Activated T-cell treated with anti-CD3 and anti-CD28 coated beads, Interleukin-2, amount 50 U/mL, for 1 hour (primary cell): ENCODE data around the gene TLR9.
"Not testable (repeated sequence)": the region's sequence is repeated elsewhere in the genome, so short reads cannot be mapped to it uniquely, and the experiment has no call there.

Experiments used
- DNase-seq: peaks from one replicate; pipeline ENCODE4 v3.0.0-alpha.2; 2020

TLR9 gene

DNA sequence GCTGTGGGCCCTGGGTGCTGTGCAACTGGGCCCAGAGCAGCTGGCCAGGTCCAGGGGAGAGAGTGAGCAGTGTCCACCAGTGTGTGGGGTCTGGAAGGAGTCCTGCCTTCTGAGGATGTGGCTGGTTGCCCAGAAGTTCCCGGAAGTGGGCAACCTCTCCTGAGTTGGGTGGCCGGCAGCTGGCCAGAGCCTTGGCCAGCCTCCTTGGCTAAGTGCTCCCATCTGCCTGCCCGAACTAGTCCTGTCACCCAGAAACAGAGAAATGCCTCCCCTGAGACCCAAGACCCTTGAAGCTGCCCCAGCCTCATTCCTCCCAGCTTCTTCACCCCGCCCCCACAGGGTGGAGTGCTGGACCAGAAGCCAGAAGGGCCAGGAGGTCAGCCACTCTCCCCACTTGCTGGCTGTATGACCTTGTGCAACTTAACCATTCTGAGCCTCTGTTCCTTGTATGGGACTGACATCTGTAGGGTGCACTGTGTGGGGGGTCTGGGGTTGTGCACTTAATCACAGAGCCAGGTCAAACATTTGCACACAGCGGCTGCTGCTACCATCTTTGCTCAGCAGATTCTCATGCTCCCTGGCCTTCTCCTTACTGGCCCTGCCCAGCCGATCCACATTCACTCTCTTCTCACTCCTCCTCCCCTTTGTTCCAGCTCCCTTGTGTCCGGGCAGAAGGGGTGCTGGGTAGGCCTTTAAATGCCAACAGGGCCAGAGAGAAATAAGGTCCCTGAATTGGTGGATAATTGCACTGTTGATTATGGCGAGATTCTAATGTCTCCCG, 35.0 kb downstream of the TLR9 start:
- no peak for DNase-seq

DNA sequence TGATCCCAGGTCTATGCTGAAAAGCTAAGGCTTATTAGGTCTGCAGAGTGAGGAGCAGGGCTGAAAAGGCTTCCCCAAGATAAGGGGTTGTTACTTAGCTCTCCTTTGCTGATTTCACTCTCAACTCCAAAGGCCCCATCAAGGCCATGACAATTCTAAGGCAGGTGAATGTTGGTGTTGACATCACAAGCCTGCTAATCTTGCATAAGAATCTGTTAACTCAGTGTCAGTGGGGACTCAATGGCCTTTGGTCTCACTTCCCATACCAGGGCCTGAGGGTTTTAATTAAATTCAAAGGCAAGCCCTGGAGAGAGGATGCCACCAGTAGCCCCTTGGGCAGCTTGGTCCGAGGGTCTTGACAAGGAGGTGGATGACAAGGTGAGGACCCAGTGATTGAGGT, 36.9 kb downstream of the TLR9 start:
- no peak for DNase-seq

DNA sequence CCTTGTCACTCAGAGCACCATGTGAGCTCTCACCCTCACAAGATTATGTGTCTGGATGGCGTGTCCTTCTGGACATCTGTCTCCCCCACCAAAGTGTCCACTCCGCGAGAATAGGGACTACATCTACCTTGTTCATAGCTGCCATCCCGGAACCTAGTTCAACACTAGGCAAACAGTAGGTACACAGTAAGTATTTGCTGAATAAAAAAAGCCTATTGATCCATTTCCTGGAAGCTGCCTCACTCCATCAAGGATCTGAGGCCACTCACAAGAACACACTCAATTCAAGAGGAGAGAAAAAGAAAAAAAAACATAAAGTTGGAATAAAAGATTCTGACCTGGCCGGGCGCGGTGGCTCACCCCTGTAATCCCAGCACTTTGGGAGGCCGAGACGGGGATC, 38.7 kb downstream of the TLR9 start:
- DNase-seq: no peak

DNA sequence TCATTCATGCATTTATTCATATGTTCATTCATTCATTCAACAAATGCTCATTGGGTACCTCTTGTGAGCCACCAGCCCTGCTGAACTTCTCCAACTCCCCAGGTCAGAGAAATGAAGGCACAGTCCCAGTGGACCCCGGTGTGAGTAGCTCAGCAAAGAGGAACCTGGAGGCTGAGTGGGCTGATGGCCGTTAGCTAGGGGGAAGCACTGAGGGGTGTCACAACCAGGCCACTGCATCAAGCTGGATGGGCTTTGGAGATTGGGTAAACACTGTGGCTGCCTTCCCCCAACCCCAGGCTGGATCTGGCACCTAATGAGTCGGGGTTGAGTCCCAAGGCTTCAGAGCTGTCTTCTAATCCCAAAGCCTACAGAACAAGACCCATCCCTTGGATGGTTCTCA, 39.6 kb downstream of the TLR9 start:
- DNase-seq: no peak

DNA sequence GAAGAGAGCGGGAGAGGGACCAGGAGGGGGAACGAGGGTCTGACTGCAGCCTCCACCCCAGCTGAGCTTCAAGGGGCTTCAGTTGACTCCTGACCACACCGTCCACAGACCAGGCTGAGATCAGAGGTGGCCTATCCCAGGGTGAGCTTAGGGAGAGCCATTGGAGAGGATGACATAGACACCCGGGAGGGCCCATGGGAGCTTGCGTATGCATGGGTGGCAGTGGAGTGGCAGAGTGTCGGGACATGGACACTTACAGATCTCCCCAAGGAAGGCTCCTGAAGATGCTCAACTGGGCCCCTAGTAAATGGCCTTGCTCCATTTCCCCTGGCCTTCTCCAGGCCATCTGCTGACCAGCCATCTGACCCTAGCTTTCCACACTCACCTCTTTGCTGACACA, 40.1 kb downstream of the TLR9 start:
- no peak for DNase-seq

DNA sequence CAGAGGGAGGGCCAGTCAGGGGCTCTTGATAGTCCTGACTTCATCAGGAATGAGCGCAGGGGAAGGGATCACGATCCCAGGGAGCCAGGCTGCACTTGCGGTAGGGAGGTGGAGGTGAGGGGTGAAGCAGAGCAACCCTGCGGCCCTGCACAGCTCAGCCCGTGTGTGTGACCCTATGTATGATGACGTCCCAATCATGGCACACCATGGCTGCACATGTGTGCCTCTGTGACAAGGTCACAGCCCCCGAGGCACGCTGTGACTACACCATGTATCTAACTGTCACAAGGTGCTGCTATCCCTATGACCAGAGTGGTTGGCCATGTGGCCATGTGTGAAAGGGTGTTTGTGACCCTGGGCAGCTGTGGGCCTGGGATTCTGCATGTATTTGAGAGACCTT, 40.8 kb downstream of the TLR9 start:
- DNase-seq: no peak

DNA sequence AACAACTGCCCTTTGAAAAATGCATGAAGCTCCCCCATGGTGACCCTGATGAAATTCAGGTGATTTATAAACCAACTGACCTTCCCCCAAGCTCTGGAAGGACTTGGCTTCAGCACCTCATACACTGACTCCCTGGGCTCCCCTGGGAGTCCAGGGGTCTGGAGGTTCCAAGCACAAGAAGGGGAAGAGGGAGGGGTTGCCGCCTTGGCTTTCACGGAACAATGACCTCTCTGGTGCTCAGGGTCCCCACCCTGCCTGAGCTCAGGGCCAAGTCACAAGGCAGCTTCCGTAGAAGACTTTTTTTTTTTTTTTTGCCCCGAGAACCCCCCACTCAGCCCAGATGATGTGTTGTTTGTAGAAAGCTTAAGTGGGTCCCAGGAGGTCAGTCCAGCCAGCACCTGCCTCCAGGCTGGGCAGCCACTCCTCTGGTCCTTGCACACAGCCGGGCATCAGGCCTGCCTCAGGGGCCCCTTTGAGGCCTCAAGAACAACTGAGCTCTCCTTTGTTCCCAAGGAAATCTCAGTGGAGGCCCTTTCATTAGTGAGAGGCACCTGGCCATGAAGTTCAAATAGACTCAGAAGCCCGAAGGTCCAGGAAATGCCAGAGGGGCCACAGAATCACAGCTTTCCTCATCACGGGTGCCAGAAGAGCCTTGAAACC, 41.5 kb downstream of the TLR9 start:
- no peak for DNase-seq

DNA sequence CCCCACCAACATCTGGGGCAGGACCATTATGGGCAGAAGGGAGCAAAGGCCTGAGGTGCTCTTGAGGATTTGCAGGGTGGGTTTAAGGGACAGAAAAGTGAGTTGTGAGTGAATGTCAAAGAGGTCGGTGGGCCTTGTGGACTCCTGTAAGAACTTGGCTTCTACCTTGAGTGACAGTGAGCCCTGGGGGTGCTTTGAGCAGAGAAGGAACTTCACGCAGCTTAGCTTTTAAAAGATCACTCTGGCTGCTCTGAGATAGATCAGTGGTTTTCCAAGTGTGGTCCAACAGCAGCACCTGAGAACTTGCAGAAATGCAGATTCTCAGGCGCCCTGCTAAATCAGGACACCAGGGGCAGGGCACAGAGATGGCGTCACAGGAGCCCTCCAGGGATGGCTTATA, 42.8 kb downstream of the TLR9 start:
- DNase-seq: no peak

DNA sequence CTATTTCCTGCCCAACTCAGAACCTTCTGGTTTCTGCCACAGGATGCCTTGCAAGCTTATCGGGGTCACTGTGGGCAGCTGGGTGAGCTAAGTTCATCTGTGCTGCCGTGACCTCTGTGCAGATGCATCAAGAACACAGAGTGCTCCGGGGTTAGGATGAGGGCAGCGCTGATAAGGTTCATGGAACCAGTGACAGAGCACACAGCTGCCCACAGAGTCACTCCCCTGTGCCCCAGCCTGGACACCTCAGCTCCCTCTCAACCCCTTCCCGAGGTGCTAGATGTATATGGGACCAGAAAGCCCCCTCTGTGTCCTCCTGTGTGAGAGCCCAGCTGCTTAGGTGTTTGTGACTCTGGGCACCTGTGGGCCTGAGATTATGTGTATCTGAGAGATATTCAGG, 43.2 kb downstream of the TLR9 start:
- no peak for DNase-seq

DNA sequence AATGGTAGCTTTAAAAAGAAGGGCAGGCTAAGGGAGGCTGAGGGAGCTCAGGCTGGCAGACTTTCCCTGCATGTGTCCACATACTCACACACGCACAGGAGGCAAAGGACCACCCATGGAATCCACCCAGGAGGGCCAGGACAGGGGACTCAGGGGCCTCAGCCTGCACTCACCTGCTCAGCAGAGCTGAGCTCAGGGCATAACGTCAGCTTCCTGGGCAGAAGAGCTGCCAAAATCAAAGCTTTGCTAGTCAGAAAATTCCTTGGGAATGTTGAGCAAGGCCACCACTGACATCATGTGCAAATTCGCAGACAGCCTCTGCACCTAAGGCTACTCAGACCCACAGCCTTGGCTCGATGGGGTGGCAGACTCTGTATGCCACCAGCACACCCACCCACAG, 43.9 kb downstream of the TLR9 start:
- no peak for DNase-seq

DNA sequence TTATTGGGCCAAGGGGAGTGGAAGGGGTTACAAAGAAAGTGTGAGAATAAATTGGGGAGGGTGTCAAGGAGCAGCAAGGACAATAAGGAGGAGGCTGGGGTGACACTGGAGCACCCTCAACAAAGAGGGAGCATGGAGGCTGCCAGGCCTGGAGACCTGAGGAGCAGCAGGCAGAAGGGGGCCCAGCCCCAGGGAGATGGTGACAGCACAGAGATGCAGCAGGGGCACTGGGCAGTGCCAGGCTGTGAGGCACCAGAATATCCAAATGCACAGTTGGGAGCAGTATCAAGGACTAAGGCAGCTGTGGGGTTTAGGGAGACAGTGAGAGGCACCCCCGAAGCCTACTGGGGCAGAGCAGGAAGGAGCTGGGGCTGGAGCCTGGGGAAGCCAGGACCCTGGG, 46.9 kb downstream of the TLR9 start:
- DNase-seq: no peak

DNA sequence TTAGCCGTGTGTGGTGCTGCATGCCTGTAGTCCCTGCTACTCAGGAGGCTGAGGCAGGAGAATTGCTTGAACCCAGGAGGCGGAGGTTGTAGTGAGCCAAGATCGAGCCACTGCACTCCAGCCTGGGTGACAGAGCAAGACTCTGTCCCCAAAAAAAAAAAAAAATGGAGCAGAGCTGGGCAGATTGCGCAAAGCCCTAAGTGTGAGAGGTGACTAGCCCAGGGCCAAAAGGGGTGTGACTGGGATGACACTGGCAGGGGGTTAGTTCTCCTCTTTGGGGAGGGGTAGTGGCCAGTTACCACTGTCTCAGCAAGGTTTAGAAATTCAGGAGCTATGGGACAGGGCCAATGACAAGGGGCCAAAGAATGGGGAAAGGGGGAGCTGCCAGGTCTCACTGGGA, 47.3 kb downstream of the TLR9 start:
- not testable (repeated sequence) for DNase-seq

DNA sequence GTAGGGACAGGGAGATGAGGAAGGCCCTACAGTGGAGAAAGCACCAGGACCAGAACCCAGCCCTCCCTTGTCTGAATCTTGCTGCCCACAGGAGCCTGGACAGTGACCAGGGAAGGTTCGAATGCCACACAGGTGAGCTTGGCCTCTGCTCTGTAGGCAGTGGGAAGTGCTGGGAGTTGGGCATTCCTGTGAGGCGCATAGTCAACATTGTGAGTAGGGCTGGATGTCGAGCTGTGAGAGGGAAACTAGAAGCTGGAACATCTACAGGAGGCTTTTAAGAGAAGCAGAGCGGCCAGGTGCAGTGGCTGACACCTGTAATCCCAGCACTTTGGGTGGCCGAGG, 47.8 kb downstream of the TLR9 start:
- no peak for DNase-seq

DNA sequence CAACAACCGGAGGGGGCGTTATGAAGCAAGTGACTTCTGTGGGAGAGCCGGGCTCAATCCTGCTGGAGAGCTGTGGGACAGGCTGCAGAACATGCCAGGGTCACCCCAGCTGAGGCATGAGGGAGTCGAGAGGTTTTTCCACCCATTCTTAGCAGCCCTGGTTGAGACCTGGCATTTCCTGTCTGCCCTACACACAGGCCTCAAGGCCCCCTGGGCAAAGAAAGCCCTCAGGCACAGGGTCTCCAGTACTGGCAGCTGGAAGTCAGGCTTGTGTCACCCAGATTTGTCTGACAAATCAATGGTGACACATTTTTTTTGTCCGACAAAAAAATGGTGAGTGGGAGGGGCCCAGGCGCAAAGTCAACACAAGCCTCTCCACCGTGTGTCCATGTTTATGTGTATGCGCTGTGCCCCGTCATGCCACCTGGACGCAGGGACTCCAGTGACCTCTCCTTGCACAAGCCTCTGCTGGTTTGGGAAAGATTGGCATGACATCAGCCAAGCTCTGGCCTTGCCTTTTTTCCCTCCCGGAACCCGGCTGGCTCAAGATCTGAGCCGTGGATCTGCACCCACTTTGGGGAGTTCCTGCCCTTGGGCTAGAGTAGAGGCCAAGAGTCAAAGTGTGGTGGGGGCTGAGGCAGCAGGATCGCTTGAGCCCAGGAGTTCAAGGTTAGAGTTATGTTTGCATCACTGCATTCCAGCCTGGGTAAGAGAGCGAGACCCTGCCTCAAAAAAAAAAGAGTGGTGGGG, 48.3 kb downstream of the TLR9 start:
- DNase-seq: no peak

DNA sequence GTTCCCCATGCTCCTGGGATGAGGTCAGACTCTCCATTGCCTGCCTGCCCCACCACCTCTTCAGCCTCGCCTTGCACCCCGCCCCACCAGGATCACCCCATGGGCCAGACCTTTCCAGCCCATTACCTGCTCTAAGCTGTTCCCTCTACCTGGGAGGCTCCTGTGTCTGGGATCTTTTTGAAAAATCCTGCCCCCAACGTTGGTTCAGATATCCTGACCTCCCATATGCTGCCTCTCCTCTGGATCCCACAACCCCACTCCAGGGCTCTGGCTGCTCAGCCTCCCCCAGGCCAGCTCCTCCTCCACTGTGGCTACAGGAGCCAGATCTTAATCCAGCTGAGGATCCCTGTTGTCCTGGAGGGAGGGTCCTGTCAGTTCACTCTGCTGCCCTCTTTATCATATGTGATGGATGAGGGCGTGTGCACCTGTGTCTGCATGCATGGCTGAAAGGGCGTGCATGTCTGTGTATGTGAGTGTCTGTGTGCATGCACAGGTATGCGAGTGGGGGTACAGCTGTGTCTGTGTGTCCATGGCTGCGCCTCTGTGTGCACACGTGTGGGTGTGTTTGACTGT, 49.2 kb downstream of the TLR9 start:
- DNase-seq: no peak

DNA sequence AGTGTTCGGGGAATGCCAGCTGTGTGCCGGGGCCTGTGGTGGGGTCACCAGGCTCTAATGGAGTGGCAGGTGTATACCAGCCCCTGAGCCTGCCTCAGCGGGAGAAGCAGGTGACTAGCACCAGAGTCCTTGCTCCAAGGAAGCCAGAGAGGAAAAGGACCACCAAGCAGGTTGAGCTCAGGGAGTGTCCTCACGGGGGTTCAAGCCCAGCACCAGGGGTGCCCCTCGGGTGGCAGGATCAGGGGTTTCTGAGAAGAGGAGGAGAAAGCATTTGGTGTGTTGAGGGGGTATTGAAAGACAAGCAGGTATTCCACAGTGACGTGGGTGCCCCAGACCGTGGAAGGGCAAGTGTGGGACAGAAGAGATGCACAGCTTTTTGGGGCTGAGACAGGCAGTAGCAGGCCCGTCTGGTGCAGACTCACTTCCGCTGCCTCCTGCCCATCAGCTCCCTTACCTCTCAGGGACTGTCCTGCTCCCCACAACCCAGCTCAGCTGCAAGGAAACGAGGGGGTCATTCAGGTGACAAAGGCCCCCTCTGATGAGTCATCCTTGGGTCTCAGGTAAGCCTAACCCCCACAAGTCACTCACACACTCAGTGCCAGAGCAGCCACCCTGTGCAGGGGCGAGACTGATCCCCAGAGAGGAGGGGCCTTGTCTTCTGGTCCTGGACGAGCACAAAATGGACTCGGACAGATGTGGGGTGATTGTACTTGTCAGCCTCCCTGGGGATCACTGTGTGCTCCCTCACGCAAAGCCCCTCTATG, 49.8 kb downstream of the TLR9 start:
- no peak for DNase-seq

DNA sequence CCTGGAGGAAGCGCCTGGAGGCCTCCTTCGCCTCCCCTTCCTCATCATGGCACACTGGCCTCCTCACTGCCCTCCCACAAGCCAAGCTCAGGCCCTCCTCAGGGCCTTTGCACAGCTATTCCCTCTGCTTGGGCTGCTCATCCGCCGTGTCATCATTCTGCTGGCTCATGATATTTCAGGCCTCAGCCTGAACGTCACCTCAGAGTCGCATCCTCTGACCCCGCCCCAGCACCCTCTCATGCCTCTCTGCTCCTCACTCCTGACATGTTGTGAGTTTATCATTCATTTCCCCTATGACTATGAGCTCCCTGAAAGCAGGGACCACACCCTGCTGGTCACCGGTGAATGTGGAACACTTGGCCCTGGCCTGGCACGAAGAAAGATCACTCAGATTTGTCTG, 50.5 kb downstream of the TLR9 start:
- no peak for DNase-seq

DNA sequence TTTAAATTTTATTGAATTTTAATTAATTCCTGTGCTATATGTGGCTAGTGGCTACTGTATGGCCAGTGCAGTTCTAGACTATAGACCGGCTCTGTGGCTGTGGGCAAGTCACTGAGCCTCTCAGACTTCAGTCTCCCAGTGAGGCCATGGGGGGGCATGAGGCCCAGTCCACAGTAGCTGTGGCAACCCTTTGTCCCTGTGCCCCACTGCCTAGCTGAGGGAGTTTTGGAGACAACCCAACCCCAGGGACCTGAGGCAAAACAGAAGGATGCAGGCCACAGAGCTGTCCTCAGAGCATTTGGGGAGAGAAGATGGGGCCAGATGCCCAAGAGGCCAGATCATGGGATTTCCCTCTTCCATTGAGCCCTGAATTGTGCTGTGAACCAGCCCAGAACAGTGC, 52.3 kb downstream of the TLR9 start:
- no peak for DNase-seq

DNA sequence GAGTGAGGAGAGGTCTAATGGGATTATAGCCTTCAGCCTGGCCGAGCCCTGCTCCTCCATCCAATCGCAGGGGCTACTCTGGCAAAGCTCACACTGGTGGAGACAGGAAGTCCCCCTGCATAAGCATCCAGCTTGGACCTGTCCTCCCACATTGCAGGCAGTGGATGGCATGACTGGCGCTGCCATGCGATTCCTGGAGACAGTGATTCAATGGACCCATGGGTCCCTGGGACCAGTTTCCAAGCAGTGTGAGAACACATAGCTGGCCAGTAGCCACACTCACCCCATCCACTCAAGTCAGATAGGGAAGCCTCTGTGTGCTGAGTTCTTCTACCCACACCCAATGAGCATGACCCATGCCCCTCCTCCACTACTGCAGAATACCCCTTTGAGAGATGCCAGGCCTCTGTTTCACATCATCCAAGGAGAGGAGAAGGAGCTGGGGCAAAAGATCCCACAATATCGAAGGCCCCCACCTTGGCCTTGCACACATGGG, 53.1 kb downstream of the TLR9 start:
- DNase-seq: no peak

DNA sequence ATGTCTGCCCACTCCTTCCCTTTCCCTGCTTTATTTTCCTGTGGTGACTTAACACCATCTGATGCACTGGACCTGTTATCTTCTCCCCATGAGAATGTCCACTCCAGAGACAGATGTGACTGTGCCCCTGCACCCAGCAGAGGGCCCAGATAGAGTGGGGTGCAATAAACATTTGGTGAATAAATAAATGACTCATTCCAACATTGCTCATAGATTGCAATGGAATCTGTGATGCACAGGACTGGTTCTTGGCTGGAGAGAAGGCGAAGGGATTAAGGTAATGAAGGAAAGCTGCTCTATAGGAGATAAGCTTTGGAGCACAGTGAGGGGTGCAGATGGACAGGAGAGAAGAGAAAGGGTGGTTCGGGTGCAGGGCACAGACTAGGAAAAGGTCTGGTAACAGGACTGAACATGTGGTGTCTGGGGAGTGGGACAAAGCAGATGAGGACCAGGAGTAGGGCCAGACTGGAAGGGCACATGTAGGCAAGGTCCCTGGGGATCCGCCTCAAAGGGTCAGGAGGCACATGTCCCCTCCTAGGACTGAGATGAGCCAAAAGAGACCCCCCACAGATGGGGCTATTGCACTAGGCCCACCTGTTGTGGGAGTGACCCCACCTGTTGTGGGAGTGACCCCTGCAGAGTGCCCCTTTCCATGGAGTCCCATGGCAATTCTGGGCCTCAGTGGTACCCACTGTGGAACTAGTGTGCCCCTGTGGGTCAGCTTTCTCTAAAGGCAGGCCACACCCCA, 53.8 kb downstream of the TLR9 start:
- no peak for DNase-seq
